Immature natural killer cell (primary cell): ENCODE data around the gene SESN2. TPM values are rescaled to one million over a fixed set of nuclear protein-coding genes. Genes with fewer than 3 reads are reported as not detected.
"Not testable (repeated sequence)": the region's sequence is repeated elsewhere in the genome, so short reads cannot be mapped to it uniquely, and the experiment has no call there.

Experiments used
- DNase-seq, 3 donors: peaks; one replicate each; pipeline ENCODE4 v3.0.0; 2022; ENCODE audit warnings: mixed read lengths in 1 of 3
- H3K27ac Mint-ChIP-seq, 6 donors: one replicate each; pipeline ENCODE4 v1.8.0; 2020; ENCODE audit warnings: mixed read lengths in 6 of 6, mild to moderate bottlenecking in 5 of 6, inconsistent platforms in 4 of 6, moderate library complexity in 3 of 6
- H3K27me3 Mint-ChIP-seq, 3 donors: one replicate each; pipeline ENCODE4 v1.8.0; 2020 to 2021; ENCODE audit warnings: low read depth in 3 of 3, mild to moderate bottlenecking in 3 of 3, mixed read lengths in 3 of 3, moderate library complexity in 3 of 3, inconsistent platforms in 1 of 3
- H3K36me3 Mint-ChIP-seq, 3 donors: one replicate each; pipeline ENCODE4 v1.8.0; 2020; ENCODE audit warnings: mixed read lengths in 3 of 3, inconsistent platforms in 2 of 3, mild to moderate bottlenecking in 2 of 3
- H3K4me1 Mint-ChIP-seq, 2 donors: one replicate each; pipeline ENCODE4 v1.8.0; 2020; ENCODE audit warnings: inconsistent platforms in 2 of 2, mild to moderate bottlenecking in 2 of 2, mixed read lengths in 2 of 2, moderate library complexity in 1 of 2
- H3K4me3 Mint-ChIP-seq, 5 donors: one replicate each; pipeline ENCODE4 v1.8.0; 2020; ENCODE audit warnings: mild to moderate bottlenecking in 5 of 5, mixed read lengths in 5 of 5, inconsistent platforms in 3 of 5, moderate library complexity in 3 of 5
- H3K9me3 Mint-ChIP-seq, 6 donors: one replicate each; pipeline ENCODE4 v1.8.0; 2020; ENCODE audit warnings: mild to moderate bottlenecking in 6 of 6, mixed read lengths in 6 of 6, inconsistent platforms in 4 of 6, moderate library complexity in 3 of 6
- polyA plus RNA-seq, 3 donors: library from polyadenylated mRNA; unstranded; fragments of 300-500 nt; fragmentation: Illumina TruSeq; gene quantifications; one replicate each; pipeline ENCODE4 v1.2.3, GENCODE V29; 2021

SESN2 gene
- polyA plus RNA-seq, 3 donors from 2014 or later: 10.2 to 23.5 (median 14.0) TPM

DNA sequence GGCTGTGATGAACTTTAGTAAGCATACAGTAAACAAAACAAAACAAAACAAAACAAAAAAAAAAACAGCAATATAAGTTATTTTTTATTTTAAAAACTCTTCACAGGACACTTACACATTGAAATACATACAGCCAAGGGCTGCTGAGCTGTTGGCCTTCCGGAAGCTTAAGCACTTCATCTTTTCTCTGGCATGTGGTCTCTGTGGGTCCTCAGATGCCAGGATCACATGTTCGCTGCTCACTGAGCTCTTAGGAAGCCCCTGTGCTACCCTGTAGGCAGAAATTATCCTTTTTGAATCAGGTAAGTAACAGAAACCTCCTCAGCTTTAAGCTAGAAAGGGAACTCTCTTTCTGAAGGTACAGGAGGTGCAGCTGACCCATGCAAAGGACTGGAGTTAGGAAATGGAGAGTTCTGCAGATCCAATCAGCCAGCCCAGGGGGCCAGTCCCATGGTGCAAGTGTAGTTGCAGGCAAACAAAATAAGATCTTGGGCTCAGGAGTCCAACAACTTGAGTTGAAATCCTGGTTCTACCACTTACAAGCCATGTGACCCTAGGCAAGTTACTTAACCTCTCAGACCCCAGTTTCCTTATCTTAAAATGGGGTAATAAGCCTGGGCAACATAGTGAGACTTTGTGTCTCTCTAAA lies 47.1 kb downstream of the SESN2 start:
- Mint-ChIP-seq H3K4me3 (no peak overlapping the region), H3K27ac (no peak overlapping the region), H3K27me3 (peaks cover 0 to 3% (median 0%) of the 10 kb centered on the region in 3 donors), H3K4me1 (no peaks in the 10 kb centered on the region), H3K9me3 (no peaks in the 10 kb centered on the region), H3K36me3 (no peaks in the 10 kb centered on the region)
- DNase-seq: no peak

DNA sequence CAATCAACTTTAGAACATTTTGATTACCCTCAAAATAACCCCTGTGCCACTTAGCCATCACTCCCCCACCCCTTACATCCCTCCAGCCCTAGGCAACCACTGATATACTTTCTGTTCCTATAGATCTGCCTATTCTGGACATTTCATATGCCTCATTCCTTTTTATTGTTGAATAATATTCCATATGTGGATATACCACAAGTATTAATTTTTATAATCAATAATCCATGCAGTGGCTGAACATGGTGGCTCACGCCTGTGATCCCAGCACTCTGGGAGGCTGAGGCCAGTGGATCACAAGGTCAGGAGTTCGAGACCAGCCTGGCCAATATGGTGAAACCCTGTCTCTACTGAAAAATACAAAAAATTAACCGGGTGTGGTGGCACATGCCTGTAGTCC lies 49.4 kb downstream of the SESN2 start:
- Mint-ChIP-seq H3K27me3 (peaks cover 0 to 5% (median 0%) of the 10 kb centered on the region in 3 donors), H3K27ac (no peak overlapping the region), H3K36me3 (no peaks in the 10 kb centered on the region), H3K9me3 (no peaks in the 10 kb centered on the region), H3K4me3 (no peak overlapping the region), H3K4me1 (no peaks in the 10 kb centered on the region)
- DNase-seq: no peak

GRCh38 chr1:28309702-28310101 lies 50.4 kb downstream of the SESN2 start:
- Mint-ChIP-seq H3K9me3 (no peaks in the 10 kb centered on the region), H3K27ac (no peak overlapping the region), H3K36me3 (no peaks in the 10 kb centered on the region), H3K4me3 (no peak overlapping the region), H3K4me1 (no peaks in the 10 kb centered on the region), H3K27me3 (peaks cover 0 to 5% (median 0%) of the 10 kb centered on the region in 3 donors)
- DNase-seq: no peak

DNA sequence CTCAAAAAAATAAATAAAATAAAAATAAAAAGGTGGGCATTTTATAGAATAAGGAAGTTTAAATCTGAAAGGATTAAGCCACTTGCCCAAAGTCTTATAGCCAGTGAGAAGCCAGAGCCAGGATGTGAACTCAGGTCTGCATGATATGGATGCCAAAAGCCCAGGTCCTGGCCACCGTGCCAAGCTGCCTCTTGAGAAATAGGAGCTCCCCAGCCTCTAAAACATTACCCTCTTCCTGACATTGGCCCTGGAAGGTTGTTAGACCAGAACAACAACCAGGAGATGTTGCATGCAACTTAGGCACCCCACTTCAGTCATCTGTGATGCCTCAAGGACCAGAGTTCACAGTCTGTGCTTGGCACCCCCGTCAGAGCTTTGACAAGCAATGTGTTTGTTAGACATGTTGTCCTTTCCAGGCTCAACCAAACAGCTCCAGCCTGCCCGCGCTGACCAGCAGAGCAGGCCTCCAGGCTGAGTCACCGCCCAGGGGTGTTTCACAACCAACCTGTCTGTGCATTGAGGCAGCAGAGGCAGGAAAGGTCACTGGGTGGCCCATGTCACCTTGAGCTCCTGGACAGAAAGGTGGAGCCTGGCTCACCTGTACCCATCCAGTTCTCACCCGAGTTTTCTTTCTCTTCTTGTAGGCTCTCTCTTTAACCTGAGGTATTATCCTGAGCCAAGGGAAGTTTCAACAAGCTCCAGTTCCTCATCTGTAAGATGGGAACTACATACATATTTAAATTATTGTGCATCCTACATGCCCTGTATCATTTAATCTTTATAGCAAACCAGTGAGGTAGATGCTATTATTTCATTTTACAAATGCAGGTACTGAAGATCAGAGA lies 54.6 kb downstream of the SESN2 start:
- peaks cover 0 to 1% (median 0%) of the 10 kb centered on the region in 6 donors for H3K9me3 Mint-ChIP-seq
- DNase-seq: no peak
- H3K4me1 Mint-ChIP-seq: no peaks in the 10 kb centered on the region
- no peak overlapping the region for H3K4me3 Mint-ChIP-seq
- no peaks in the 10 kb centered on the region for H3K36me3 Mint-ChIP-seq
- H3K27me3 Mint-ChIP-seq: peaks cover 0 to 2% (median 0%) of the 10 kb centered on the region in 3 donors
- H3K27ac Mint-ChIP-seq: peak overlapping the region in 1 of 6 donors; percentile 17

DNA sequence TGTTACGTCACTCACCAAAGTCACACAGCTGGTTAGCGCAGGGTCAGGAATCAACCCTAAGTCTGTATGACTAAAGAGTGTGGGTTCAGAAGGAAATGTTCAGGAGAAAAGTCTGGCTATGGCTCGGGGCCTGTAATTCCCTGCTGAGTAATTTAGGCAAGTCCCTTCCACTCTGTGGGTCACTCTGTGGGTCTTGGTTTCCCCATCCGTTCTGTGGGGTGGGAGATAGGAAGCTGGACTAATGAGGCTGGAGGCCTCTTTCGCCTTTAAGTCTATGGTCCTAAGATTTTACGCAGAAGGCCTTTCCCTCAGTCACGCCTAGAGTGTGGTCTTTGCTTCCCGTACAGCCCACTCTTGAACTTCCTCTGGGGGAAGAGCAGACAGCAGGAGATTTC lies 55.2 kb downstream of the SESN2 start:
- Mint-ChIP-seq H3K27me3 (peaks cover 0 to 2% (median 0%) of the 10 kb centered on the region in 3 donors), H3K4me1 (no peaks in the 10 kb centered on the region), H3K9me3 (peaks cover 0 to 3% (median 0%) of the 10 kb centered on the region in 6 donors), H3K36me3 (no peaks in the 10 kb centered on the region), H3K4me3 (no peak overlapping the region), H3K27ac (no peak overlapping the region)
- no peak for DNase-seq

GRCh38 chr1:28317014-28317413 lies 57.7 kb downstream of the SESN2 start:
- H3K27me3 Mint-ChIP-seq: peaks cover 0 to 4% (median 0%) of the 10 kb centered on the region in 3 donors
- no peak for DNase-seq
- no peaks in the 10 kb centered on the region for H3K36me3 Mint-ChIP-seq
- peaks cover 0 to 3% (median 0%) of the 10 kb centered on the region in 6 donors for H3K9me3 Mint-ChIP-seq
- H3K4me3 Mint-ChIP-seq: no peak overlapping the region
- H3K4me1 Mint-ChIP-seq: no peaks in the 10 kb centered on the region
- H3K27ac Mint-ChIP-seq: peak overlapping the region in 1 of 6 donors; percentile 57

- Mint-ChIP-seq H3K27me3 (peaks cover 0 to 4% (median 0%) of the 10 kb centered on the region in 3 donors), H3K4me1 (no peaks in the 10 kb centered on the region), H3K36me3 (no peaks in the 10 kb centered on the region), H3K4me3 (no peak overlapping the region), H3K9me3 (peaks cover 0 to 1% (median 0%) of the 10 kb centered on the region in 6 donors), H3K27ac (no peak overlapping the region)
- no peak for DNase-seq
Observed at GRCh38 chr1:28322194-28322593, 62.9 kb downstream of the SESN2 start.

DNA sequence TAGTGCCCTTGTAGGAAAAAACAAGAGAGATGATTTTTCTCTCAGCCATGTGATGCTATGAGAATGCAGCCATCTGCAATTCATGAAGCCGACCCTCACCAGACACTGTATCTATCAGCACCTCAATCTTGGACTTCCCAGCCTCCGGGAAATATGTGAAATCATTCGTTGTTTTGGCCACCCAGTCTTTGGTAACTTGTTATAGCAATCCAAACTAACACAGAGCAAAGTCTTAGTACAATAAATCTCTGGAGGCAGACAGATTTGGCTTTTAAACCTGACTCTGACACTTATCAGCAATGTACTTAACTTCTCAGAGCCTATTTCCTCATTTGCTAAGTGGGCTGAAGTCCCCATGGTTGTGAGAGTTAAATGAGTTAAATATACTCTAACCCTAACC lies 64.4 kb downstream of the SESN2 start:
- Mint-ChIP-seq H3K9me3 (peaks cover 0 to 1% (median 0%) of the 10 kb centered on the region in 6 donors), H3K27me3 (peaks cover 2 to 9% (median 7%) of the 10 kb centered on the region in 3 donors), H3K4me1 (peaks cover 4 to 6% of the 10 kb centered on the region in 2 donors), H3K36me3 (peaks cover 0 to 1% (median 0%) of the 10 kb centered on the region in 3 donors), H3K27ac (peak overlapping the region in 1 of 6 donors; percentile 37), H3K4me3 (no peak overlapping the region)
- DNase-seq: no peak

DNA sequence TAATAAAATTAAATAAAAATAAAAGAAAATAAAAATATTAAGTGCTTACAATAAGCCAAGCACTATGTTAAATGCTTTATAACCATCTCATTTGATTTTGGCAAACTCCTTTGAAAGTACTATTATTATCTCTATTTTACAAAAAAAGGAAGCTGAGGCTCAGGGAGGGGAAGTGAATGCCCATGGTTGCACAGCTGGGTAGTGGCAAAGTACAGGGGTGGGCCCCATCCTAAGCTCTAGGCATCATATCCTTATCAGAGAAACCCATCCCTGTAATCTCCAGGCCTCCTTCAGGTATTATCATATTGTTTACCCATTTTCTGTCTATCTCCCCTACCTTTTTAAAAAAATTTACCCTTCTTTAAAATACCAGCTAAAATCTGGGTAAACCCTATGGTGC lies 67.2 kb downstream of the SESN2 start:
- no peak for DNase-seq
- Mint-ChIP-seq H3K36me3 (peaks cover 1 to 4% (median 2%) of the 10 kb centered on the region in 3 donors), H3K9me3 (peaks cover 0 to 2% (median 0%) of the 10 kb centered on the region in 6 donors), H3K4me1 (peaks cover 26 to 30% of the 10 kb centered on the region in 2 donors), H3K4me3 (no peak overlapping the region), H3K27me3 (peaks cover 13 to 20% (median 15%) of the 10 kb centered on the region in 3 donors), H3K27ac (no peak overlapping the region)

- peaks cover 4 to 6% (median 4%) of the 10 kb centered on the region in 3 donors for H3K36me3 Mint-ChIP-seq
- H3K27me3 Mint-ChIP-seq: peaks cover 13 to 20% (median 15%) of the 10 kb centered on the region in 3 donors
- H3K27ac Mint-ChIP-seq: peak overlapping the region in 1 of 6 donors; percentile 3
- H3K9me3 Mint-ChIP-seq: peaks cover 0 to 2% (median 0%) of the 10 kb centered on the region in 6 donors
- peaks cover 30 to 33% of the 10 kb centered on the region in 2 donors for H3K4me1 Mint-ChIP-seq
- H3K4me3 Mint-ChIP-seq: peak overlapping the region in 3 of 5 donors; percentile 1 to 94 (median 6)
- no peak for DNase-seq
Observed at GRCh38 chr1:28326984-28327383, 67.7 kb downstream of the SESN2 start.

- H3K4me3 Mint-ChIP-seq: peak overlapping the region in 4 of 5 donors; percentile 1 to 94 (median 53)
- not testable (repeated sequence) for H3K27ac Mint-ChIP-seq, H3K9me3 Mint-ChIP-seq, DNase-seq, H3K36me3 Mint-ChIP-seq
- H3K27me3 Mint-ChIP-seq: peaks cover 13 to 20% (median 15%) of the 10 kb centered on the region in 3 donors
- peaks cover 32 to 37% of the 10 kb centered on the region in 2 donors for H3K4me1 Mint-ChIP-seq
Observed at GRCh38 chr1:28327431-28327830, 68.1 kb downstream of the SESN2 start.

- H3K36me3 Mint-ChIP-seq: peaks cover 10 to 16% (median 12%) of the 10 kb centered on the region in 3 donors
- peaks cover 13 to 20% (median 15%) of the 10 kb centered on the region in 3 donors for H3K27me3 Mint-ChIP-seq
- no peak for DNase-seq
- H3K4me3 Mint-ChIP-seq: peak overlapping the region; percentile 89 to 99 (median 92)
- peaks cover 37 to 45% of the 10 kb centered on the region in 2 donors for H3K4me1 Mint-ChIP-seq
- peaks cover 0 to 2% (median 0%) of the 10 kb centered on the region in 6 donors for H3K9me3 Mint-ChIP-seq
- H3K27ac Mint-ChIP-seq: peak overlapping the region; percentile 94 to 100 (median 96)
Observed at GRCh38 chr1:28328228-28328648, 68.9 kb downstream of the SESN2 start.

DNA sequence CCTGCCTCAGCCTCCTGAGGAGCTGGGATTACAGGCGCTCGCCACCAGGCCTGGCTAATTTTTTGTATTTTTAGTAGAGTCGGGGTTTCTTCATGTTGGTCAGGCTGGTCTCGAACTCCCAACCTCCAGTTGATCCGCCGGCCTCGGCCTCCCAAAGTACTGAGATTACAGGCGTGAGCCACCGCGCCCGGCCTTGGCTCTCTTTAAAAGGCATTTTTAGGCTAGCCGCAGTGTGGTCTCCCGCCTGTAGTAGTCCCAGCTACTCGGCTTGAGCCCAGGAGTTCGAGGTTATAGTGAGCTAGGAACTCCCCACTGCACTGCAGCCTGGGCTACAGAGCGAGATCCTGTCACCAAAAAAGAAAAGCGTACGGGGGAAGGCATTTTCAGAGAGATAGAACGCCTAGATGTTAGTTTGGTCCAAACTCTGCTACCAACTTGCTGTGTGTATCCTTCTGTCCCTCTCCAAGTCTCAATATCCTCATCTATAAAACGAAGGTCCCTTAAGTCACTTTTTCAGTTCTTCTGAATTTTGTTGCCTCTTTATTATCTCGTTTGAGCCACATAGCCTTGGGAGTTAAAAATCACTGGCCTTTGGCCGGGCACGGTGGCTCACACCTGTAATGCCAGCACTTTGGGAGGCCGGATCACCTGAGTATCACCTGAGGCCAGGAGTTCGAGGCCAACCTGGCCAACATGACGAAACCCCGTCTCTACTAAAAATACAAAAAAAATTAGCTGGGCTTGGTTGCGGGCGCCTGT lies 70.3 kb downstream of the SESN2 start:
- H3K4me1 Mint-ChIP-seq: peaks cover 37 to 46% of the 10 kb centered on the region in 2 donors
- peaks cover 11 to 23% (median 13%) of the 10 kb centered on the region in 3 donors for H3K36me3 Mint-ChIP-seq
- H3K9me3 Mint-ChIP-seq: peaks cover 0 to 2% (median 0%) of the 10 kb centered on the region in 6 donors
- no peak for DNase-seq
- H3K27ac Mint-ChIP-seq: peak overlapping the region; percentile 94 to 100 (median 96)
- H3K4me3 Mint-ChIP-seq: peak overlapping the region; percentile 89 to 99 (median 92)
- H3K27me3 Mint-ChIP-seq: peaks cover 13 to 20% (median 15%) of the 10 kb centered on the region in 3 donors
